Kidney (tissue), 14 donors: ENCODE measurements around the gene PCF11. TPM values are rescaled to one million over a fixed set of nuclear protein-coding genes. Genes with fewer than 3 reads are reported as not detected.

Experiments
- DNase-seq, 5 donors: peaks; one replicate each; pipeline ENCODE4 v3.0.0-alpha.2; 2013 to 2020
- FAIRE-seq: peaks from 2 replicates; lab custom pipeline; 2012; peaks lifted over from hg19 to GRCh38; lab: Jason Lieb, UNC
- H3K27ac ChIP-seq, 2 donors: one replicate each; pipeline ENCODE4 v1.7.0; 2013; ENCODE audit warnings: low read depth in 2 of 2, low read length in 2 of 2, inconsistent platforms in 1 of 2
- H3K27me3 ChIP-seq: one replicate; pipeline ENCODE4 v1.7.1; 2013; ENCODE audit warnings: low read length, inconsistent platforms; ENCODE audit not compliant: control insufficient read depth, insufficient read depth
- H3K36me3 ChIP-seq, 3 donors: one replicate each; pipeline versions ENCODE4 v1.7.0 to v1.7.1; 2013; ENCODE audit warnings: low read length in 3 of 3, control low read depth in 1 of 3, inconsistent platforms in 1 of 3; ENCODE audit not compliant: insufficient read depth in 3 of 3, control insufficient read depth in 2 of 3
- H3K4me1 ChIP-seq, 3 donors: one replicate each; pipeline versions ENCODE4 v1.7.0 to v1.7.1; 2013; ENCODE audit warnings: low read length in 3 of 3, inconsistent platforms in 1 of 3, low read depth in 1 of 3; ENCODE audit not compliant: control insufficient read depth in 2 of 3, insufficient read depth in 2 of 3
- H3K4me3 ChIP-seq, 3 donors: one replicate each; pipeline versions ENCODE4 v1.7.0 to v1.8.1; 2013; ENCODE audit warnings: low read length in 3 of 3, control low read depth in 1 of 3, inconsistent platforms in 1 of 3
- H3K9ac ChIP-seq, 3 donors: one replicate each; pipeline versions ENCODE4 v1.7.0 to v1.7.1; 2013; ENCODE audit warnings: low read length in 3 of 3, control low read depth in 1 of 3, inconsistent platforms in 1 of 3
- H3K9me3 ChIP-seq, 3 donors: one replicate each; pipeline versions ENCODE4 v1.7.0 to v1.7.1; 2013; ENCODE audit warnings: low read length in 3 of 3, control low read depth in 1 of 3, inconsistent platforms in 1 of 3; ENCODE audit not compliant: control insufficient read depth in 2 of 3, insufficient read depth in 1 of 3
- CTCF ChIP-seq: IDR thresholded peaks from 3 replicates; pipeline ENCODE4 v1.5.1; 2012; ENCODE audit warnings: mild to moderate bottlenecking, moderate library complexity, borderline replicate concordance; ENCODE audit not compliant: insufficient read depth; ENCODE audit errors: extremely low read depth
- intact Hi-C: fragments of 100-400 bp; cut with DNase I; formaldehyde crosslinking; loops from one replicate; pipeline ENCODE4 v1.11.1; 2022
- polyA plus RNA-seq: library from polyadenylated mRNA; stranded (reverse); fragments of 350-450 nt; fragmentation: Illumina TruSeq; extraction: RNeasy Lipid Tissue Mini Kit (QIAGEN cat#74804); gene quantifications from one replicate; pipeline ENCODE4 v1.2.3, GENCODE V29; 2014; ENCODE audit warnings: low read depth, low replicate concordance; ENCODE audit not compliant: insufficient read depth
- total RNA-seq: library from RNA; stranded (reverse); fragmentation: NEBNext Ultra II Directional; extraction: Animal tissue kit (Norgen Biotek cat#: 25700); gene quantifications from one replicate; pipeline ENCODE4 v1.2.1, GENCODE V29; 2021
- donor health status: control.
- donor health status: control.
- donor health status: control.
- donor health status: control.
- donor health status: control.
- donor health status: DM: yes; HTN: yes; CAD: no.
- donor health status: Normal renal cell carcinoma (clear cell type).

Gene PCF11
- total and polyA plus RNA-seq, 2 donors from 2014 or later = 19.3 to 61.2 TPM

GRCh38 chr11:83157594-83158356 is 844 bp downstream of the PCF11 start:
- Histone ChIP-seq H3K36me3 (no peaks in the 10 kb centered on the region), H3K4me1 (peaks cover 3 to 9% (median 8%) of the 10 kb centered on the region in 3 donors), H3K27me3 (no peaks in the 10 kb centered on the region), H3K4me3 (peak overlapping the region; percentile 89 to 98 (median 90)), H3K9me3 (no peaks in the 10 kb centered on the region), H3K9ac (peak overlapping the region; percentile 92 to 100 (median 96)), H3K27ac (peak overlapping the region; percentile 98 to 99)
- DNase-seq (peak; percentile 64 to 84 (median 79)), FAIRE-seq (no peak)
- no peak for TF ChIP-seq CTCF
- intact Hi-C loops = no loop called here

DNA sequence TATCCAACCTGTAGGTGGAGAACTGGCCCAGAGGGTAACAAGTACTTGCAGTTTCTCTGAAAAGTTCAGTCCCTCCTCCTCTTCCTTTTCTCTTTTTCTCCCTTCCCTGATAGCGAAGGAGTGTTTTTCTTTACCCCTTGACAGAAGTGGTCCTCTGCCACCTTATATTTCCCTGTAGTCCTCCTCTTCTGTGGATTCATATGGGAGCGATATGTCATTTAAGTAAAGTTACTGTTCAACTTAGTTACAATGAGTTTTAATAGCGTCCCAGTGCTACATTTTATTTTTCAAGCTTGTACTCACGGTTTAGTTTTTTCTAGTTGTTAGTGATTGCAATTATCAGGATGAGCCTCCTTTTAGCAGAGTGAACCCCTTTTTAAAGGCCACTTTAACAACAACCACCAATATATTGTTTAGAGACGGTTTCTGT is 1.4 kb downstream of the PCF11 start:
- H3K36me3 ChIP-seq = no peaks in the 10 kb centered on the region
- peaks cover 3 to 9% (median 8%) of the 10 kb centered on the region in 3 donors for H3K4me1 ChIP-seq
- TF ChIP-seq CTCF = no peak
- H3K27me3 ChIP-seq = no peaks in the 10 kb centered on the region
- intact Hi-C loops = no loop called here
- peak overlapping the region; percentile 88 to 100 (median 96) for H3K9ac ChIP-seq
- no peaks in the 10 kb centered on the region for H3K9me3 ChIP-seq
- peak overlapping the region; percentile 89 to 98 (median 90) for H3K4me3 ChIP-seq
- no peak for DNase-seq
- peak overlapping the region; percentile 98 to 99 for H3K27ac ChIP-seq
- FAIRE-seq = no peak

GRCh38 chr11:83158965-83159901 is 2.3 kb downstream of the PCF11 start:
- FAIRE-seq (no peak), DNase-seq (peak in 1 of 5 donors; percentile 16)
- TF ChIP-seq CTCF = no peak
- H3K27ac ChIP-seq = peak overlapping the region; percentile 35 to 99
- H3K4me1 ChIP-seq = peaks cover 3 to 9% (median 8%) of the 10 kb centered on the region in 3 donors
- intact Hi-C loops = no loop called here
- no peaks in the 10 kb centered on the region for H3K9me3 ChIP-seq
- peak overlapping the region; percentile 89 to 98 (median 90) for H3K4me3 ChIP-seq
- peak overlapping the region; percentile 88 to 100 (median 96) for H3K9ac ChIP-seq
- H3K27me3 ChIP-seq = no peaks in the 10 kb centered on the region
- H3K36me3 ChIP-seq = no peaks in the 10 kb centered on the region
